H9 (cell line): ENCODE results near the gene ZSWIM8. TPM values are rescaled to one million over a fixed set of nuclear protein-coding genes. Genes with fewer than 3 reads are reported as not detected.

Experiments used
- DNase-seq: peaks from one replicate; pipeline ENCODE4 v3.0.0-alpha.2; 2017
- H2AFZ ChIP-seq: one replicate; pipeline ENCODE4 v1.6.1; 2013; ENCODE audit warnings: mild to moderate bottlenecking, low read length, control low read depth, moderate library complexity
- H2AK5ac ChIP-seq: 2 replicates; pipeline ENCODE4 v1.6.1; 2013; ENCODE audit warnings: low read length, control low read depth, mixed read lengths; ENCODE audit not compliant: insufficient read length
- H2BK120ac ChIP-seq: one replicate; pipeline ENCODE4 v1.6.1; 2013; ENCODE audit warnings: low read depth, mild to moderate bottlenecking, low read length, control low read depth, inconsistent platforms; ENCODE audit not compliant: poor library complexity, severe bottlenecking
- H2BK12ac ChIP-seq: 2 replicates; pipeline ENCODE4 v1.6.1; 2013; ENCODE audit warnings: low read length, control low read depth, mixed read lengths, low read depth; ENCODE audit not compliant: insufficient read length
- H2BK15ac ChIP-seq: 2 replicates; pipeline ENCODE4 v1.6.1; 2013; ENCODE audit warnings: low read depth, low read length, control low read depth
- H2BK20ac ChIP-seq: one replicate; pipeline ENCODE4 v1.6.1; 2013; ENCODE audit warnings: low read depth, mild to moderate bottlenecking, low read length, control low read depth, inconsistent platforms; ENCODE audit not compliant: poor library complexity, severe bottlenecking
- H2BK5ac ChIP-seq: 2 replicates; pipeline ENCODE4 v1.6.1; 2013; ENCODE audit warnings: low read length, control low read depth, mixed read lengths; ENCODE audit not compliant: insufficient read length
- H3K14ac ChIP-seq: 2 replicates; pipeline ENCODE4 v1.6.1; 2013; ENCODE audit warnings: low read length, control low read depth; ENCODE audit not compliant: insufficient read depth
- H3K18ac ChIP-seq: 2 replicates; pipeline ENCODE4 v1.6.1; 2013; ENCODE audit warnings: low read depth, mild to moderate bottlenecking, mixed read lengths, low read length, control low read depth; ENCODE audit not compliant: insufficient read length
- H3K23ac ChIP-seq: 2 replicates; pipeline ENCODE4 v1.6.1; 2013; ENCODE audit warnings: low read length, control low read depth, mixed read lengths, low read depth; ENCODE audit not compliant: insufficient read length
- H3K23me2 ChIP-seq: 2 replicates; pipeline ENCODE4 v1.6.1; 2013; ENCODE audit warnings: low read depth, mild to moderate bottlenecking, mixed read lengths, low read length, control low read depth; ENCODE audit not compliant: insufficient read length, poor library complexity, severe bottlenecking
- H3K27ac ChIP-seq: 2 replicates; pipeline ENCODE4 v1.5.1; 2013; ENCODE audit warnings: low read length, control low read depth, mixed read lengths, low read depth; ENCODE audit not compliant: insufficient read length
- H3K27me3 ChIP-seq: 2 replicates; pipeline ENCODE4 v1.6.1; 2013; ENCODE audit warnings: low read length, control low read depth, inconsistent platforms; ENCODE audit not compliant: insufficient read depth
- H3K4ac ChIP-seq: 2 replicates; pipeline ENCODE4 v1.6.1; 2013; ENCODE audit warnings: low read depth, mild to moderate bottlenecking, control low read depth, inconsistent platforms, low read length, moderate library complexity
- H3K4me1 ChIP-seq: 2 replicates; pipeline ENCODE4 v1.6.1; 2013; ENCODE audit warnings: low read length, control low read depth, inconsistent platforms; ENCODE audit not compliant: insufficient read depth
- H3K4me2 ChIP-seq: 2 replicates; pipeline ENCODE4 v1.6.1; 2013; ENCODE audit warnings: low read length, control low read depth, mixed read lengths; ENCODE audit not compliant: insufficient read length, insufficient read depth
- H3K56ac ChIP-seq: 2 replicates; pipeline ENCODE4 v1.6.1; 2013; ENCODE audit warnings: low read depth, mild to moderate bottlenecking, mixed read lengths, low read length, control low read depth; ENCODE audit not compliant: insufficient read length
- H3K79me1 ChIP-seq: 2 replicates; pipeline ENCODE4 v1.6.1; 2013; ENCODE audit warnings: low read depth, mild to moderate bottlenecking, moderate library complexity, low read length, control low read depth, inconsistent platforms; ENCODE audit not compliant: insufficient read depth, poor library complexity, severe bottlenecking
- H3K79me2 ChIP-seq: 2 replicates; pipeline ENCODE4 v1.6.1; 2013; ENCODE audit warnings: low read length, control low read depth, inconsistent platforms; ENCODE audit not compliant: insufficient read depth
- H3K9ac ChIP-seq: 2 replicates; pipeline ENCODE4 v1.6.1; 2013; ENCODE audit warnings: low read length, control low read depth, mixed read lengths; ENCODE audit not compliant: insufficient read length; ENCODE audit errors: extremely low read depth
- H3K9me3 ChIP-seq: one replicate; pipeline ENCODE4 v1.6.1; 2013; ENCODE audit warnings: low read depth, low read length, inconsistent platforms; ENCODE audit not compliant: control insufficient read depth
- H3T11ph ChIP-seq: one replicate; pipeline ENCODE4 v1.6.1; 2013; ENCODE audit warnings: mild to moderate bottlenecking, low read length, control low read depth, inconsistent platforms
- H4K20me1 ChIP-seq: one replicate; pipeline ENCODE4 v1.6.1; 2013; ENCODE audit not compliant: control insufficient read depth, insufficient read length, insufficient read depth
- H4K5ac ChIP-seq: 2 replicates; pipeline ENCODE4 v1.6.1; 2013; ENCODE audit warnings: low read depth, mild to moderate bottlenecking, mixed read lengths, low read length, control low read depth; ENCODE audit not compliant: insufficient read length
- H4K8ac ChIP-seq: replicated peaks from 2 replicates; pipeline ENCODE4 v1.6.1; 2013; ENCODE audit warnings: low read length, control low read depth, mixed read lengths, low read depth; ENCODE audit not compliant: insufficient read length
- H4K91ac ChIP-seq: 2 replicates; pipeline ENCODE4 v1.6.1; 2013; ENCODE audit warnings: low read depth, mild to moderate bottlenecking, moderate library complexity, mixed read lengths, low read length, control low read depth; ENCODE audit not compliant: insufficient read length
- H3K27ac Mint-ChIP-seq, 3 experiments: 2 replicates in 2 of 3; 3 replicates in 1 of 3; pipeline ENCODE4 v1.8.0; 2020 to 2021; ENCODE audit warnings: mixed read lengths in 3 of 3, mild to moderate bottlenecking in 1 of 3, moderate library complexity in 1 of 3
- H3K27me3 Mint-ChIP-seq: 2 replicates; pipeline ENCODE4 v1.8.0; 2021; ENCODE audit warnings: low read depth, mild to moderate bottlenecking, moderate library complexity, mixed read lengths
- H3K36me3 Mint-ChIP-seq, 3 experiments: 2 replicates in 2 of 3; 3 replicates in 1 of 3; pipeline ENCODE4 v1.8.0; 2020 to 2021; ENCODE audit warnings: low read depth in 3 of 3, mixed read lengths in 3 of 3; ENCODE audit not compliant: insufficient read depth in 1 of 3
- H3K4me1 Mint-ChIP-seq, 2 experiments: 2 replicates each; pipeline ENCODE4 v1.8.0; 2020; ENCODE audit warnings: mixed read lengths in 2 of 2
- H3K4me3 Mint-ChIP-seq, 2 experiments: 2 replicates in 1 of 2; 3 replicates in 1 of 2; pipeline ENCODE4 v1.8.0; 2020 to 2021; ENCODE audit warnings: mild to moderate bottlenecking in 2 of 2, mixed read lengths in 2 of 2, moderate library complexity in 1 of 2
- H3K9me3 Mint-ChIP-seq, 2 experiments: 2 replicates in 1 of 2; 3 replicates in 1 of 2; pipeline ENCODE4 v1.8.0; 2020; ENCODE audit warnings: mild to moderate bottlenecking in 2 of 2, mixed read lengths in 2 of 2, moderate library complexity in 1 of 2
- WGBS: extraction: QIAGEN DNeasy Blood & Tissue Kit; methylation state at CpG from one replicate; pipeline ENCODE4 v1.1.7; 2013; ENCODE audit warnings: missing lambda C conversion rate, low lambda C conversion rate, mixed read lengths; ENCODE audit not compliant: insufficient read length; ENCODE audit errors: extremely low coverage; 5-methylcytosine and 5-hydroxymethylcytosine counted together
- total RNA-seq: library from RNA; stranded (reverse); gene quantifications from 2 replicates; pipeline ENCODE4 v1.2.1, GENCODE V29; 2021
- TF ChIP-seq, protein P1 (sequence below): fragments of 200-600 bp; sonication (generic); conservative IDR thresholded peaks from 3 replicates; pipeline ENCODE4 v1.8.0; 2021; ENCODE audit warnings: antibody characterized with exemption, mild to moderate bottlenecking

ZSWIM8 gene
- total RNA-seq, 1 experiment from 2014 or later = 41.0 TPM

GRCh38 chr10:73813333-73813732, 27.9 kb downstream of the ZSWIM8 start:
- H3K56ac ChIP-seq = no peak overlapping the region
- H3K23ac ChIP-seq = no peak overlapping the region
- no peaks in the 10 kb centered on the region for H3K9me3 ChIP-seq
- Mint-ChIP-seq H3K4me3 (no peak overlapping the region), H3K36me3 (peaks cover 20 to 45% (median 25%) of the 10 kb centered on the region in 3 experiments; a peak in 6 of 7 replicates), H3K9me3 (no peaks in the 10 kb centered on the region; a peak in 1 of 5 replicates), H3K27me3 (no peaks in the 10 kb centered on the region), H3K27ac (peak overlapping the region in 1 of 3 experiments; percentile 1; a peak in 1 of 7 replicates), H3K4me1 (peaks cover 11 to 12% of the 10 kb centered on the region in 2 experiments)
- H2BK15ac ChIP-seq = no peak overlapping the region
- no peak overlapping the region for H4K91ac ChIP-seq
- H3K14ac ChIP-seq = no peak overlapping the region
- H3K4me2 ChIP-seq = no peak overlapping the region
- no peak overlapping the region for H4K5ac ChIP-seq
- no peaks in the 10 kb centered on the region for H3K79me1 ChIP-seq
- H3K79me2 ChIP-seq = no peaks in the 10 kb centered on the region
- H4K20me1 ChIP-seq = no peaks in the 10 kb centered on the region
- TF ChIP-seq, protein P1, sequence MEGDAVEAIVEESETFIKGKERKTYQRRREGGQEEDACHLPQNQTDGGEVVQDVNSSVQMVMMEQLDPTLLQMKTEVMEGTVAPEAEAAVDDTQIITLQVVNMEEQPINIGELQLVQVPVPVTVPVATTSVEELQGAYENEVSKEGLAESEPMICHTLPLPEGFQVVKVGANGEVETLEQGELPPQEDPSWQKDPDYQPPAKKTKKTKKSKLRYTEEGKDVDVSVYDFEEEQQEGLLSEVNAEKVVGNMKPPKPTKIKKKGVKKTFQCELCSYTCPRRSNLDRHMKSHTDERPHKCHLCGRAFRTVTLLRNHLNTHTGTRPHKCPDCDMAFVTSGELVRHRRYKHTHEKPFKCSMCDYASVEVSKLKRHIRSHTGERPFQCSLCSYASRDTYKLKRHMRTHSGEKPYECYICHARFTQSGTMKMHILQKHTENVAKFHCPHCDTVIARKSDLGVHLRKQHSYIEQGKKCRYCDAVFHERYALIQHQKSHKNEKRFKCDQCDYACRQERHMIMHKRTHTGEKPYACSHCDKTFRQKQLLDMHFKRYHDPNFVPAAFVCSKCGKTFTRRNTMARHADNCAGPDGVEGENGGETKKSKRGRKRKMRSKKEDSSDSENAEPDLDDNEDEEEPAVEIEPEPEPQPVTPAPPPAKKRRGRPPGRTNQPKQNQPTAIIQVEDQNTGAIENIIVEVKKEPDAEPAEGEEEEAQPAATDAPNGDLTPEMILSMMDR = no peak
- peaks cover 2% of the 10 kb centered on the region for H3K23me2 ChIP-seq
- no peak overlapping the region for H2BK5ac ChIP-seq
- no peak overlapping the region for H4K8ac ChIP-seq
- DNase-seq = no peak
- H2AK5ac ChIP-seq = no peak overlapping the region
- no peaks in the 10 kb centered on the region for H3K27me3 ChIP-seq
- no peak overlapping the region for H2BK120ac ChIP-seq
- no peak overlapping the region for H2BK12ac ChIP-seq
- no peak overlapping the region for H3K18ac ChIP-seq
- no peak overlapping the region for H3K9ac ChIP-seq
- WGBS = no CpG with 5 or more reads among the region's 7 CpGs
- no peak overlapping the region for H3K4ac ChIP-seq
- H3T11ph ChIP-seq = no peak overlapping the region
- no peaks in the 10 kb centered on the region for H3K4me1 ChIP-seq
- no peak overlapping the region for H3K27ac ChIP-seq
- no peak overlapping the region for H2AFZ ChIP-seq
- no peak overlapping the region for H2BK20ac ChIP-seq
